ENCODE measurements around the gene LAMA2.

- TF ChIP-seq POLR2AphosphoS5 (IDR thresholded peaks at IDR 0.05; ENCODE audit: low read depth, low read length) (no peak), E2F6 (IDR thresholded peaks at IDR 0.05) (no peak), JUN (IDR thresholded peaks at IDR 0.05; ENCODE audit: low read depth, low read length) (no peak), YY1 (IDR thresholded peaks at IDR 0.05; ENCODE audit: low read depth, low read length) (no peak), CTCF (IDR thresholded peaks at IDR 0.05; ENCODE audit: control extremely low read depth in 1 of 3, insufficient read depth in 1 of 3, low read depth in 1 of 3, low read length in 3 of 3) (no peak)
Measured at GRCh38 chr6:129411092-129411491, 528.2 kb downstream of the LAMA2 start.
